HEK293 (cell line): ENCODE results near the gene CAND2.

Source experiments
- ZNF274 ChIP-seq, 2 experiments: fragments of 200-500 bp in 1 of 2; fragments of 450-650 bp in 1 of 2; sonication (Bioruptor generic) in 1 of 2; formaldehyde crosslinking in 1 of 2; IDR thresholded peaks; 2 replicates each; pipeline versions ENCODE4 v1.5.1 to v1.6.1; 2014 to 2016; ENCODE audit warnings: borderline replicate concordance in 1 of 2, inconsistent platforms in 1 of 2, low read length in 1 of 2, missing biosample characterization in 1 of 2, missing genetic modification characterization in 1 of 2
- ZNF433 ChIP-seq: fragments of 450-650 bp; formaldehyde crosslinking; IDR thresholded peaks from 2 replicates; pipeline ENCODE4 v1.5.1; 2016; ENCODE audit warnings: missing biosample characterization, missing genetic modification characterization, low read depth
- ZNF561 ChIP-seq: fragments of 450-650 bp; IDR thresholded peaks from 2 replicates; pipeline ENCODE4 v1.5.1; 2018; ENCODE audit warnings: missing biosample characterization, missing genetic modification characterization, borderline replicate concordance
- ZNF704 ChIP-seq: fragments of 450-650 bp; formaldehyde crosslinking; IDR thresholded peaks from 2 replicates; pipeline ENCODE4 v1.5.1; 2016; ENCODE audit warnings: missing biosample characterization, missing genetic modification characterization
- ZNF785 ChIP-seq: fragments of 450-650 bp; formaldehyde crosslinking; IDR thresholded peaks from 2 replicates; pipeline ENCODE4 v1.5.1; 2016; ENCODE audit warnings: missing biosample characterization, missing genetic modification characterization

GRCh38 chr3:12810961-12811360, 14.5 kb downstream of the CAND2 start:
- no peak for TF ChIP-seq ZNF704 (tag by site-specific recombination)
- no peak for TF ChIP-seq ZNF274 (IDR thresholded peaks at IDR 0.05; ENCODE audit: low read length)
- TF ChIP-seq ZNF274 (tag by site-specific recombination; IDR thresholded peaks at IDR 0.05; ENCODE audit: borderline replicate concordance) = no peak
- no peak for TF ChIP-seq ZNF785 (tag by site-specific recombination)
- no peak for TF ChIP-seq ZNF561 (tag by site-specific recombination)
- TF ChIP-seq ZNF433 (tag by site-specific recombination) = no peak
